ENCODE data around the gene GPR35. TPM values are rescaled to one million over a fixed set of nuclear protein-coding genes. Genes with fewer than 3 reads are reported as not detected.

The GPR35 gene
- total and polyA plus RNA-seq, 2 of the 13 experiments (the other 11 are each of a cell fraction or from before 2014, with no cell fraction given), result 27.1 to 44.2 TPM

DNA sequence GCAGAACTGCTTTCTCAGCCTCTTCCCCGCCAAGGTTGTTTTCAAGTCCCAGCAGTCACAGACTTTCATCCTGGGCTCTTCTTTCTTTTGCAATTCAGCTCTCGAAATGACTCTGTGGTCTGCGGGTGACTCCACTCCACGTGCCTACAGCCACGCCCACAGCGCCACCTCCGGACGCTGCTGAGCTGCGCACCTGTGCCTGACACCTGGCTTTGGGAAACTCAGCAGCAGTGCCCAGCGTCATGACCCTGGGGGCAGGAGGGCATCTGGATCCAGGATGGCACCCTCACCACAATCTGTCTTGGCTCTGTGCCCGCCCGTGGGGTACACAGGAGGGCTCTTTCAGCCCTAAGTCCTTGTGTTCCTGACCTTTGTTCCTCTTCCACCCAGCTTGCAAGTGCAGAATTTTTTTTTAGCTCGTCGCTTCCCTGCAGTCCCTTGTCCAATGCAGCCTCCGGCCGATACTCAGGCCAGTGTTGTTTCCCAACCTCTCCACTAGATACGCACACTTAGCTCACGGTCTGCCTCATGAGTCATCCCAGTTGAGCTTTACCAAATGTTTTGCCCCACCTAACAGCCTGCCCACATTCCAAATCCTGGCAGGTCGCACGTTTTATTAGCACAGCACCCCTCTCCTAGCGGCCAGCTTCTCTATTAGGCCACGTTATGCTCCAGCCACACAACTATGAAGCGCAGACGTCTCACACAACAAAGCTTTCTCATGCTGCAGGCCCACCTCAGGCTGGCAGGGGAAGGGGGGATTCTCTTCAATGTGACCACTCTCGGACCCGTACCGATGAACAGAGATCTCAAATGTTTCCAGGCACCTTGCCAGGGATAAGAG, 45.3 kb upstream of the GPR35 start (continued):
- TF ChIP-seq, protein P1, sequence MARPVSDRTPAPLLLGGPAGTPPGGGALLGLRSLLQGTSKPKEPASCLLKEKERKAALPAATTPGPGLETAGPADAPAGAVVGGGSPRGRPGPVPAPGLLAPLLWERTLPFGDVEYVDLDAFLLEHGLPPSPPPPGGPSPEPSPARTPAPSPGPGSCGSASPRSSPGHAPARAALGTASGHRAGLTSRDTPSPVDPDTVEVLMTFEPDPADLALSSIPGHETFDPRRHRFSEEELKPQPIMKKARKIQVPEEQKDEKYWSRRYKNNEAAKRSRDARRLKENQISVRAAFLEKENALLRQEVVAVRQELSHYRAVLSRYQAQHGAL (CRISPR knock-in tag; IDR thresholded peaks at IDR 0.05; ENCODE audit: not compliant biosample characterization), result no peak
- TF ChIP-seq, protein P2, sequence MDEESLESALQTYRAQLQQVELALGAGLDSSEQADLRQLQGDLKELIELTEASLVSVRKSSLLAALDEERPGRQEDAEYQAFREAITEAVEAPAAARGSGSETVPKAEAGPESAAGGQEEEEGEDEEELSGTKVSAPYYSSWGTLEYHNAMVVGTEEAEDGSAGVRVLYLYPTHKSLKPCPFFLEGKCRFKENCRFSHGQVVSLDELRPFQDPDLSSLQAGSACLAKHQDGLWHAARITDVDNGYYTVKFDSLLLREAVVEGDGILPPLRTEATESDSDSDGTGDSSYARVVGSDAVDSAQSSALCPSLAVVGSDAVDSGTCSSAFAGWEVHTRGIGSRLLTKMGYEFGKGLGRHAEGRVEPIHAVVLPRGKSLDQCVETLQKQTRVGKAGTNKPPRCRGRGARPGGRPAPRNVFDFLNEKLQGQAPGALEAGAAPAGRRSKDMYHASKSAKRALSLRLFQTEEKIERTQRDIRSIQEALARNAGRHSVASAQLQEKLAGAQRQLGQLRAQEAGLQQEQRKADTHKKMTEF (CRISPR knock-in tag; IDR thresholded peaks at IDR 0.05), result peak; percentile 86
- TF ChIP-seq ZNF878 (CRISPR knock-in tag; IDR thresholded peaks at IDR 0.05) (no peak), BHLHE40 (IDR thresholded peaks at IDR 0.05; ENCODE audit: low read length) (peak; percentile 90), ASH2L (IDR thresholded peaks at IDR 0.05; ENCODE audit: insufficient read length, low read depth, low read length) (peak; percentile 77), SUZ12 (IDR thresholded peaks at IDR 0.05; ENCODE audit: low read depth, low read length) (no peak), PHF20 (CRISPR knock-in tag; IDR thresholded peaks at IDR 0.05) (no peak), CCAR2 (optimal IDR thresholded peaks at IDR 0.05; ENCODE audit: low read depth, low read length) (peak; percentile 50), XBP1 (CRISPR knock-in tag; IDR thresholded peaks at IDR 0.05) (no peak), EHMT2 (IDR thresholded peaks at IDR 0.05; ENCODE audit: borderline replicate concordance, low read depth, low read length) (no peak), NFE2L1 (CRISPR knock-in tag; IDR thresholded peaks at IDR 0.05; ENCODE audit: borderline replicate concordance) (no peak), RARA (CRISPR knock-in tag; IDR thresholded peaks at IDR 0.05) (peak; percentile 53), ZNF652 (CRISPR knock-in tag; IDR thresholded peaks at IDR 0.05; ENCODE audit: borderline replicate concordance, low read depth) (no peak), HOXA9 (CRISPR knock-in tag; IDR thresholded peaks at IDR 0.05; ENCODE audit: borderline replicate concordance) (0 out of 2 replicates have a peak, but pooled peaks have one; percentile 65), SNAI1 (CRISPR knock-in tag; IDR thresholded peaks at IDR 0.05; ENCODE audit: borderline replicate concordance) (no peak), SOX13 (IDR thresholded peaks at IDR 0.05) (no peak), SOX13 (CRISPR knock-in tag; conservative IDR thresholded peaks at IDR 0.05 in 1 of 2, IDR thresholded peaks at IDR 0.05 in 1 of 2) (peak in 1 of 2 experiments; percentile 41; a peak in 1 of 4 replicates)
- TF ChIP-seq, protein P3, sequence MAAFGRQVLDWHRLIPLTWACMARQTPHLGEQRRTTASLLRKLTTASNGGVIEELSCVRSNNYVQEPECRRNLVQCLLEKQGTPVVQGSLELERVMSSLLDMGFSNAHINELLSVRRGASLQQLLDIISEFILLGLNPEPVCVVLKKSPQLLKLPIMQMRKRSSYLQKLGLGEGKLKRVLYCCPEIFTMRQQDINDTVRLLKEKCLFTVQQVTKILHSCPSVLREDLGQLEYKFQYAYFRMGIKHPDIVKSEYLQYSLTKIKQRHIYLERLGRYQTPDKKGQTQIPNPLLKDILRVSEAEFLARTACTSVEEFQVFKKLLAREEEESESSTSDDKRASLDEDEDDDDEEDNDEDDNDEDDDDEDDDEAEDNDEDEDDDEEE (CRISPR knock-in tag; IDR thresholded peaks at IDR 0.05), result no peak
- TF ChIP-seq, protein P4, sequence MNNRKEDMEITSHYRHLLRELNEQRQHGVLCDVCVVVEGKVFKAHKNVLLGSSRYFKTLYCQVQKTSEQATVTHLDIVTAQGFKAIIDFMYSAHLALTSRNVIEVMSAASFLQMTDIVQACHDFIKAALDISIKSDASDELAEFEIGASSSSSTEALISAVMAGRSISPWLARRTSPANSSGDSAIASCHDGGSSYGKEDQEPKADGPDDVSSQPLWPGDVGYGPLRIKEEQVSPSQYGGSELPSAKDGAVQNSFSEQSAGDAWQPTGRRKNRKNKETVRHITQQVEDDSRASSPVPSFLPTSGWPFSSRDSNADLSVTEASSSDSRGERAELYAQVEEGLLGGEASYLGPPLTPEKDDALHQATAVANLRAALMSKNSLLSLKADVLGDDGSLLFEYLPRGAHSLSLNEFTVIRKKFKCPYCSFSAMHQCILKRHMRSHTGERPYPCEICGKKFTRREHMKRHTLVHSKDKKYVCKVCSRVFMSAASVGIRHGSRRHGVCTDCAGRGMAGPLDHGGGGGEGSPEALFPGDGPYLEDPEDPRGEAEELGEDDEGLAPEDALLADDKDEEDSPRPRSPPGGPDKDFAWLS (CRISPR knock-in tag; IDR thresholded peaks at IDR 0.05; ENCODE audit: borderline replicate concordance), result no peak
- TF ChIP-seq, protein P5, sequence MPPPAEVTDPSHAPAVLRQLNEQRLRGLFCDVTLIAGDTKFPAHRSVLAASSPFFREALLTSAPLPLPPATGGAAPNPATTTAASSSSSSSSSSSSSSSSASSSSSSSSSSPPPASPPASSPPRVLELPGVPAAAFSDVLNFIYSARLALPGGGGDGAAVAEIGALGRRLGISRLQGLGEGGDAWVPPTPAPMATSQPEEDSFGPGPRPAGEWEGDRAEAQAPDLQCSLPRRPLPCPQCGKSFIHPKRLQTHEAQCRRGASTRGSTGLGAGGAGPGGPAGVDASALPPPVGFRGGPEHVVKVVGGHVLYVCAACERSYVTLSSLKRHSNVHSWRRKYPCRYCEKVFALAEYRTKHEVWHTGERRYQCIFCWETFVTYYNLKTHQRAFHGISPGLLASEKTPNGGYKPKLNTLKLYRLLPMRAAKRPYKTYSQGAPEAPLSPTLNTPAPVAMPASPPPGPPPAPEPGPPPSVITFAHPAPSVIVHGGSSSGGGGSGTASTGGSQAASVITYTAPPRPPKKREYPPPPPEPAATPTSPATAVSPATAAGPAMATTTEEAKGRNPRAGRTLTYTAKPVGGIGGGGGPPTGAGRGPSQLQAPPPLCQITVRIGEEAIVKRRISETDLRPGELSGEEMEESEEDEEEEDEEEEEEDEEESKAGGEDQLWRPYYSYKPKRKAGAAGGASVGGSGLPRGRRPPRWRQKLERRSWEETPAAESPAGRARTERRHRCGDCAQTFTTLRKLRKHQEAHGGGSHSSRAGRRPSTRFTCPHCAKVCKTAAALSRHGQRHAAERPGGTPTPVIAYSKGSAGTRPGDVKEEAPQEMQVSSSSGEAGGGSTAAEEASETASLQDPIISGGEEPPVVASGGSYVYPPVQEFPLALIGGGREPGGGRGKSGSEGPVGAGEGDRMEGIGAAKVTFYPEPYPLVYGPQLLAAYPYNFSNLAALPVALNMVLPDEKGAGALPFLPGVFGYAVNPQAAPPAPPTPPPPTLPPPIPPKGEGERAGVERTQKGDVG (CRISPR knock-in tag; IDR thresholded peaks at IDR 0.05; ENCODE audit: borderline replicate concordance), result 0 out of 2 replicates have a peak, but pooled peaks have one; percentile 71
